ENCODE results near the gene CCDC102A. TPM values are rescaled to one million over a fixed set of nuclear protein-coding genes. Genes with fewer than 3 reads are reported as not detected.

Gene CCDC102A
- total RNA-seq, 1 donor from 2014 or later: 10.1 TPM

DNA sequence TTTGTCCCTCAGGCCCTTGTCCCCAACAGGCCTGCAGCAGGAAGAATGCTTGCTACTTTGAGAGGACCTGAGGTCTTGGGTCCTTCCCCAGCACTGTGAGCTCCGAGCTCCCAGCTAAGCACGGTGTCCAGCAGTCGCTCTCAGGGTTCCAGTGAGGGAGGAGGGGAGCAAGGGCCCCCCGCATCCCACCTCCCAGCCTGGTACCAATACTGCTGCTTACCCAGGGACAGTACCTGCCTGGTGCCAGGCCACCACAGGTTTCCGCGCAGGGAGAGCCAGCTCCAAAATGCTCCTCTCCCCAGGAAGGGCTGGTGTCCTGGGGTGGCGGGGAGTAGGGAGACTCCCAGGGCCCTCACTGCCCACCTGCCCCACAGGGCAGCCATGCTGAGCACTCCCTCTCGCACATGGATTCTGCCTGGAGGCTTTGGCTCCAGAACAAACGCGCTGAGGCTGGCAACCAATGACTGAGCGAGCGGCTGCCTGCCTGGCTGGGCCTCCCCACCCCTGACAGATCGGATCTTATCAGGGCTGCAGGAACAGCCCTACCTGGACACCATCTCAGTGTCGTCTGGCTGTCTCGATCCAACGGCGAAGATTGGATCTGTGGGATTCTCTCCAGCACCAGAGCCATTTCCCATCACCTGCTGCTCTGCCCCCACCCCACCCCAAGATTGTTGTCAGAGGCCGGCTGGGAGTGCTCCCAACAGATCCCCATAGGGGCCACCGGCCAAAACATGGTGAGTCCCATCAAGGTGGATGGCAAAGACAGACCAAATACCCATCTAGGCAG lies 52.5 kb downstream of the CCDC102A start:
- intact Hi-C loops (cut with micrococcal nuclease): no loop called here

DNA sequence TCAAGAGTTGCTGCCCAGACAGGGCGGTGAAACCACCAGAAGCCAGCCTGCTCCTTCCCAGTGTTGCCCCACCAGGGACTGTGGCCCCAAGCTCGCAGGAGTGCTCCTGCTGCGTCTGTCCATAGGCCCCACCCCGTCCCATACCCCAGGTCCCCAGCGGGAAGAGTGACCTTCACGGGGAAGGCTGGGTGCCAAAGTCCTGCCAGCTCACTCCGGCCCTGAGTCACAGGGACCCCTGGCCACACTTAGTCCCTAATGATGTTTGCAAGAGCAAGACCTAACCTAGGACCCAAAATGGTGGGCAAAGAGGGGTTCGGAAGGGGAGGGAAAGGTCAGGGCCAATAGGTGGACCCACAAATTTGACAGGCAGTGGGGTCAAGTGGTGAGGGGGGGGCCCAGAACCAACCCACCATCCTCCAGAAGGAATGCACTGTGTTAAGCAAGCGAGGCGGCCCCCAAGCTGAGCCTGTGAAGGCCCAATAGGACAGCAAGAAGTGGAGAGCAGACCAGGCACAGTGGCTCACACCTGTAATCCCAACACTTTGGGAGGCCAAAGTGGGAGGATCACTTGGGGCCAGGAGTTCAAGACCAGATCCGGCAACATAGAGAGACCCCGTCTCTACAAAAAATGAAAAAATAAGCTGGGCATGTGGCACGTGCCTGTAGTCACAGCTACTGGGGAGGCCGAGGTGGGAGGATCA lies 53.4 kb downstream of the CCDC102A start:
- intact Hi-C loops (cut with micrococcal nuclease): no loop called here

- intact Hi-C loops (cut with micrococcal nuclease): no loop called here
These were observed 55.0 kb downstream of the CCDC102A start for GRCh38 chr16:57481421-57481820.

- intact Hi-C loops (cut with micrococcal nuclease): no loop called here
These were observed 55.6 kb downstream of the CCDC102A start for GRCh38 chr16:57480754-57481230.

- intact Hi-C loops (cut with micrococcal nuclease): loop anchor here (5.0 kb wide), 1 partner anchor 37 kb away; no protein-coding TSS in a partner anchor
These were observed 56.2 kb downstream of the CCDC102A start for GRCh38 chr16:57479976-57480753.

- intact Hi-C loops (cut with micrococcal nuclease): loop anchor here (5.0 kb wide), 1 partner anchor 38 kb away; no protein-coding TSS in a partner anchor
These were observed 57.0 kb downstream of the CCDC102A start for GRCh38 chr16:57479205-57479975.

- intact Hi-C loops (cut with micrococcal nuclease): loop anchor here (5.0 kb wide), 1 partner anchor 39 kb away; no protein-coding TSS in a partner anchor
These were observed 57.8 kb downstream of the CCDC102A start for GRCh38 chr16:57478396-57479204.

DNA sequence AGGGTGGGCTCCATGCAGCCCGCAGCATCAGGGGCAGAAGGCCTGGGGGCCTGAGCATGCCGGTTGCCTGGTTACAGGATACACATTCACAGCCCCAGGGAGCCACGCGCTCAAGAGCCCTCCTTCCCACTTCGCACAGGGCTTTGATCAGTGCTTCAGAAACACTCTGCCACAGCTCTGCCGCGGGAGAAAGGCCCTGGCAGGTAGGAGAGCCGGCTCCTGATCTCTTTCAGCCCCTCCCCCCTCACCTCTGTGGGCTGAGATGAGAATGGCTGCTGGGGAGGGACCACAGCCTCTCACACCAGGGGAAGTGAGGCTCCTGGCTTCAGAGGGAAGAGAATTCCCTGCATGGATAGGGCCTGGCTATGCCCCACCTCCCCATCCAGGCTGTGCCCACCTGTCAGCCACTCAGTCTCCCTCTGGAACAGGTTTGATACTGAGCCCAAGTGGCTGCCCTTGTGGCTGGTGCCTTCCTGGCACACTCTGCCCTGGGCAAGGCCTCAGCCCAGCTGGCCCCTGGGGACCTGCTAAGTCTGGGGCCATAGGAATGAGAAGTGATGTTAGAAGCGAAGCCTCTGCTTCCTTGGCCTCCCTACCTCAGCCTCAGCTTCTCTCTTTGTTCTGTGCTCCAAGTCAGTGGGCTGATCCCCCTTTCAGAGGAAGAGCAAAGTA lies 58.7 kb downstream of the CCDC102A start:
- intact Hi-C loops (cut with micrococcal nuclease): loop anchor here (5.0 kb wide), 1 partner anchor 40 kb away; no protein-coding TSS in a partner anchor

GRCh38 chr16:57476546-57477410 lies 59.6 kb downstream of the CCDC102A start:
- intact Hi-C loops (cut with micrococcal nuclease): loop anchor here (5.0 kb wide), 1 partner anchor 41 kb away; no protein-coding TSS in a partner anchor

DNA sequence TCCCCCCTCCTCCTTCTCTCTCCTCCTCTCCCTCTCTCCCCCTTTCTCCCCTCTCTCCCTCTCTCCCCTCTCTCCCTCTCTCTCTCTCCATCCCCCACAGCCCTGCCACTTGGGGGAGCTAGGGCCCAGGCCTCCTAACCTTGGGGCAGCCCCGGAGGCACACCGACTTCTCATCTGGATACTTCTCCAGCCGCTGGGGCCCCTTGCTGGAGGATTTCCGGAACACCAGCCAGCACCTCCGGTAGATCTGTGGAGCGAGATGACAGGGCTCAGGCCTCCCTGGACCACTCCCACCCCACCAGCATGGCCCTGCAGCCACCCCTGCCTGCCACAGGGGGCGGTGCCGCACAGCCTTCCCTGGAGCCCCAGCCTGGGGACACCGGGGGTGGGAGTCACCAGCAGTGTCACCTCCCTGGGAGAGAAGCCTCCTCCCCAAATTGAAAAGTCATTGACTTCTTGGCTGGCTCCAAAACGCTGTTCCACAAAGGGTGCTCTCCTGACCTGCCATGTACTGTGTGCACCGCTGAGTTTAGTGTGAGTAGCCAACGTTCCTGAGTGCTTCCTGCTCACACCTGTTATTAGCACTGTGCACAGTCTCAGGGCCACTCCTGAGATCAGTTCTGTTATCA lies 60.5 kb downstream of the CCDC102A start:
- intact Hi-C loops (cut with micrococcal nuclease): loop anchor here (5.0 kb wide), 1 partner anchor 41 kb away; no protein-coding TSS in a partner anchor

DNA sequence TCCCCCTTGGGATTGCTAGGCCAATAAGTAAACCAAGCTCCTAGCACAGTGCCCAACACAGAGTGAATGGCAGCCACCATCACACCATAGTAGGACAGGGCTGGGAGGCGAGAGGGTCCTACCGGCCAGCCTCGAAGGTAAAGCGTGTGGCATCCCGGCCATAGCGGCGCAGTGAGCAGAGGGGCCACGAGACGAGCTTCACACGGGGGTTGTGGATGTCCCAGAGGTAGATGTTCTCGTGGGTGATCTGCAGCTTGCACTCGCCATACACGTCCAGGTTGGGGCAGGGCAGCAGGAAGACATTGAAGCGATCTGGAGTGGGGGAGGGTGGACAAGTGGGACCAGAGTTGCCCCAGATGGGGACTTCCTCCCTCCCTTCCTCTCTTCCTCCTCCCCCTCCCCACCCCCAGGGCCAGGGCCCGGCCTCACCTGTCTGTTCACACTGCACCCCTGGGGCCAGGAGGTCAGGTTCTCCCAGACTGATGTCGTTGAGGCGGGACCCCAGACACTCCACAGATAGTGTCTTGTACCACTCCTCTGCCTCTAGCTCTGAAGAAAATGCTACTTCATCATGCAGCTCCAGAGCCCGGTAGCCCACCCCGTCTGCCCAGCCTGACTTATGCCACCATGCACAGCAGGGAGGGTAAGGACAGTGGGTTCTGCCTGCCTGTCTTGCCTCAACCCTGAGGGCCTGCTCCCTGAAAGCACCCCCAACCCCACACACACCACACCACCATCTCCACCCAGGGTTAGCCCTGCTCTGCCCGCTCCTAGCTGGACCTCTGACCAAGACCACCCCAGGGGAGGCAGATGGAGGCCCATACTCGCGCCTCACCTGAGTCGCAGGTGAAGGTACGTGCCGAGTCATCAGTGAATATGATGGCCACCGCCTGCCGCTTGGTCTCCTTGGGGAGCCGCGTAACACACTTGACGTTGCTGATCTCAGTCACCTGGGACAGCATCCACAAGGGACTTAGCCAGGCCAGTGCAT lies 61.4 kb downstream of the CCDC102A start:
- intact Hi-C loops (cut with micrococcal nuclease): loop anchor here (5.0 kb wide), 1 partner anchor 42 kb away; no protein-coding TSS in a partner anchor

- intact Hi-C loops (cut with micrococcal nuclease): no loop called here
These were observed 62.5 kb downstream of the CCDC102A start for GRCh38 chr16:57473906-57474305.

GRCh38 chr16:57473176-57473840 lies 63.1 kb downstream of the CCDC102A start:
- intact Hi-C loops (cut with micrococcal nuclease): no loop called here

- intact Hi-C loops (cut with micrococcal nuclease): no loop called here
These were observed 63.7 kb downstream of the CCDC102A start for GRCh38 chr16:57472665-57473060.

DNA sequence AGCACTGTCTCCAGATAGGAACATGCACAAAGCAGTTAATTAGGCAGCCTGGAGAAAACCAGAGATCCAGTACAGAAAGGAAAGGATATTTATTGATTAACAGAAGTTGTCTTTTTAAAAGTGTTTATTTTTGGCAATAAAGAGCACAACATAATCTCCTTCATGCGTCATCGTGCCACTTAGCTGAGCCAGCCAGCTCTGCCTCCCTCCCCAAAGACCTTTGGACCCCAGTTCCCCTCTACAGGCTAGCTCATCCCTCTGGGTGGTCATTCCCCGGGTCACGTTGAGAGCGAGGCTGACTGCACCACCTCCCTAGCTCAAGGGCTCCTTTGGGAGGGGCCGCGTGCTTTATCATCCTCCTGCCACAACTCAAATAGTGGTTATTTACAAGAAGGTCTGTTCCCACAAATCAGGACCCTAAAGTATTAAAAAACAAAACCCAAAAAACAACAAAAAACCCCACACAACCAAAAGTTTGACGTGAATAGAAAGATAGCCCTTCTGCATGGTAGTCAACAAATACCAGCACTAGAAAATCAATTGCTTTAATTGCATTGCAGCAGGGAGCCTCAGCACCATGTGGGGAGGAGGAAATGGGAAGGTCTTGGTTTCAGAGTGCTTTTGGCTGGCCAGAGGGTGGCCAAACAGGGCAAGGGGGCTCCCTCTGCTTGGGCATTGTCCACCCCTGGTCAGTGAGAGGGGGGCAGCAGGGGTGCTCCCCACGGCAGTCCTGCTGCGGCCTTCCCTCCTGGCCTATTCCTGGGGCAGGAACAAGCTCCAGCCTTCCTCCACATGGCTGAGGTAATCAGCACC lies 64.3 kb downstream of the CCDC102A start:
- intact Hi-C loops (cut with micrococcal nuclease): no loop called here

Data from T-helper 2 cell treated with Interferon-gamma antibody and Interleukin-4, amounts not matched to agents 100 ng/mL and 5 ng/mL, for 36 hours (primary cell).